Measurements from ENCODE around the gene VWA2.

Gene VWA2

GRCh38 chr10:114239117-114239993 is at the start of gene VWA2:
Gene VWA2 (plus strand): TSS chr10:114239254. CDS start chr10:114248714, 9,460 bp downstream.
- TF ChIP-seq CTCF (IDR thresholded peaks at IDR 0.05; ENCODE audit: low read length, missing control alignments), result no peak
- DNase-seq (ENCODE audit: low read depth), result no peak
- H3K4me3 ChIP-seq (replicated peaks; ENCODE audit: low read depth, low read length), result no peak within 1 kb of the TSS

DNA sequence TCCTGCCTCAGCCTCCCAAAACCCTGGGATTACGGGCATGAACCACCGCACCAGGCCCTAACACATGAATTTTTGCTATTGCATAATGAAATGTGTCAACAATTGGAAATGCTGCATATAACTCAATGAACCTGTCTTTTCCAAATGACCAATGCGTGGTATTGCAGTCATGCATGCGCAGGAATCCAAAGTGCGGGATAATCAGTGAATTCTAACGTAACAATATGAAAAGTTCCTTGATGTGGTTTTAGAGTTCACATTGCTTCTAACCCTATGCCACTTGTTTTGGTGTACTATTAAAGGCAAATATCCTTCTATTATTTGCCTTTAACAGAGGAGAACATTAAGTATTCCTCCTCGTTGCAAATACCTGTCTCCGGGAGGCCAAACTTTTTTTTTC is 49.4 kb upstream of the VWA2 start:
- no peak for DNase-seq (ENCODE audit: low read depth)
- TF ChIP-seq CTCF (IDR thresholded peaks at IDR 0.05; ENCODE audit: low read length, missing control alignments), result no peak
- H3K4me3 ChIP-seq (replicated peaks; ENCODE audit: low read depth, low read length), result no peak overlapping the region

GRCh38 chr10:114195079-114195478 is 44.0 kb upstream of the VWA2 start:
- DNase-seq (ENCODE audit: low read depth), result no peak
- TF ChIP-seq CTCF (IDR thresholded peaks at IDR 0.05; ENCODE audit: low read length, missing control alignments), result no peak
- no peak overlapping the region for H3K4me3 ChIP-seq (replicated peaks; ENCODE audit: low read depth, low read length)

- TF ChIP-seq CTCF (IDR thresholded peaks at IDR 0.05; ENCODE audit: low read length, missing control alignments), result no peak
- no peak overlapping the region for H3K4me3 ChIP-seq (replicated peaks; ENCODE audit: low read depth, low read length)
- no peak for DNase-seq (ENCODE audit: low read depth)
Measured at GRCh38 chr10:114199239-114199638, 39.8 kb upstream of the VWA2 start.

DNA sequence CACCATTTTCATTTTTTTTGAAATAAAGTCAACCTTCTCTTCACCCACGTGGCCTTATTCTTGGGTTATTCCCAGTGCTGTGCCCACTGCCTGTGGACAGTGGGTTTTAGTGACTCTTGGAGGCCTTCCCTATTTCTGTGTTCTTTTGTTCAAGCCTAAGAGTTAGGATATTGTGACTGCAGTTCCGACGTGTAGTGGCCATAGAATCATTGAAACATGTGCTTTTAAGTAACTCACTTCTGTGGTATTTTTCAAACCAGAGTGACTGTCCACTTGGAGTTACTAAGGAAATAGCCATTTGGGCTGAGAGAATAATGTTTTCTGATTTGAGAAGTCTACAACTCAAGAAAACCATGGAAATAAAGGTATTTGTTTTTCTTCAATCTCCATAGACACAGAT is 36.2 kb upstream of the VWA2 start:
- DNase-seq (ENCODE audit: low read depth), result no peak
- no peak overlapping the region for H3K4me3 ChIP-seq (replicated peaks; ENCODE audit: low read depth, low read length)
- no peak for TF ChIP-seq CTCF (IDR thresholded peaks at IDR 0.05; ENCODE audit: low read length, missing control alignments)

GRCh38 chr10:114206902-114207301 is 32.2 kb upstream of the VWA2 start:
- no peak for TF ChIP-seq CTCF (IDR thresholded peaks at IDR 0.05; ENCODE audit: low read length, missing control alignments)
- no peak for DNase-seq (ENCODE audit: low read depth)
- H3K4me3 ChIP-seq (replicated peaks; ENCODE audit: low read depth, low read length), result no peak overlapping the region

DNA sequence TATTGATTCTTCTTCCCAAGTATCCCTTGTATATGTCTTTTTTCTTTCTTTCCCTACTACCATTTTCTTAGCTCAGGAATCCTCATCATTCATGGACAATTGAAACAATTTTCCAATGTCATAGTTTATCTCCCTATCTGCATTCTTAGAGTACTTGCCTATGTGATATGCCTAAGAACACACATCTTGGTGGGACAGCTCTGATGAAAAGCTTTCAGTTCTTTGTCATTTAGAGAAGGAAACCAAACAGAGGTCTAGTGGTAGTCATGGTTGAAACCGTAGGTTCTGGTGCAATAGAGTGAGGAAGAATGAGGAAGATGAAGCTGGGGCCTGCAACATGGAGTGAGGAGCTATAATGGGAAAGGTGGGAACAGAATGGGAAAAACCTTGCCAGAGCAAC is 31.7 kb upstream of the VWA2 start:
- H3K4me3 ChIP-seq (replicated peaks; ENCODE audit: low read depth, low read length), result no peak overlapping the region
- TF ChIP-seq CTCF (IDR thresholded peaks at IDR 0.05; ENCODE audit: low read length, missing control alignments), result no peak
- DNase-seq (ENCODE audit: low read depth), result no peak
